B cell (primary cell): ENCODE measurements around the gene JAKMIP2. TPM values are rescaled to one million over a fixed set of nuclear protein-coding genes. Genes with fewer than 3 reads are reported as not detected.

Experiments used
- ATAC-seq: fragments of 200-7000 bp; cut with Tn5 transposase; one replicate; pipeline ENCODE4 v1.10.0; 2021; ENCODE audit warnings: low read depth, mild to moderate bottlenecking, moderate number of reproducible peaks, moderate library complexity
- CTCF ChIA-PET: fragments of 350-600 bp; sonication (Branson Sonifier 250); formaldehyde crosslinking; loops from one replicate; lab custom pipeline; 2021; ENCODE audit warnings: antibody characterized with exemption, inconsistent platforms; lab: Charles Lee
- POLR2A ChIA-PET: fragments of 350-600 bp; sonication (Branson Sonifier 250); formaldehyde crosslinking; loops from one replicate; lab custom pipeline; 2021; ENCODE audit warnings: antibody characterized with exemption; lab: Charles Lee
- DNase-seq: peaks from one replicate; pipeline ENCODE4 v3.0.0; 2013
- H2AFZ ChIP-seq: 2 replicates; pipeline ENCODE4 v1.6.1; 2012; ENCODE audit warnings: mild to moderate bottlenecking, low read depth, low read length; ENCODE audit not compliant: insufficient read depth, poor library complexity, severe bottlenecking
- H3K27ac ChIP-seq, 2 donors: 1 replicate in 1 of 2; 2 replicates in 1 of 2; pipeline ENCODE4 v1.5.1; 2012 to 2013; ENCODE audit warnings: low read length in 2 of 2, mild to moderate bottlenecking in 2 of 2, moderate library complexity in 1 of 2
- H3K27me3 ChIP-seq, 4 experiments: fragments of 200-600 bp in 1 of 4; sonication (generic) in 1 of 4; replicated peaks in 1 of 4; 1 replicate in 2 of 4; 2 replicates in 2 of 4; pipeline versions ENCODE4 v1.6.1 to v1.7.0; 2013 to 2016; ENCODE audit warnings: low read length in 3 of 4, mild to moderate bottlenecking in 2 of 4, mixed read lengths in 1 of 4, moderate library complexity in 1 of 4; ENCODE audit not compliant: insufficient read depth in 4 of 4, control insufficient read depth in 3 of 4; ENCODE audit errors: control extremely low read depth in 1 of 4
- H3K36me3 ChIP-seq, 2 experiments: replicated peaks in 1 of 2; 1 replicate in 1 of 2; 2 replicates in 1 of 2; pipeline versions ENCODE4 v1.6.1 to v1.7.1; 2013; ENCODE audit warnings: low read length in 1 of 2; ENCODE audit not compliant: insufficient read depth in 2 of 2, control insufficient read depth in 1 of 2; ENCODE audit errors: control extremely low read depth in 1 of 2, extremely low read depth in 1 of 2
- H3K4me1 ChIP-seq, 2 donors: fragments of 200-600 bp in 1 of 2; sonication (generic) in 1 of 2; 1 replicate in 1 of 2; 2 replicates in 1 of 2; pipeline versions ENCODE4 v1.5.1 to v1.6.1; 2013 to 2017; ENCODE audit warnings: low read length in 2 of 2; ENCODE audit not compliant: control insufficient read depth in 2 of 2, insufficient read depth in 2 of 2
- H3K4me2 ChIP-seq: replicated peaks from 2 replicates; pipeline ENCODE3; 2012; ENCODE audit warnings: mild to moderate bottlenecking, low read depth, low read length; ENCODE audit not compliant: poor library complexity, severe bottlenecking
- H3K4me3 ChIP-seq, 5 experiments: fragments of 200-600 bp in 1 of 5; sonication (generic) in 1 of 5; 1 replicate in 3 of 5; 2 replicates in 2 of 5; pipeline versions ENCODE4 v1.5.1 to v1.7.0; 2011 to 2016; ENCODE audit warnings: low read length in 4 of 5, mild to moderate bottlenecking in 4 of 5, low read depth in 2 of 5, control low read depth in 1 of 5, moderate library complexity in 1 of 5; ENCODE audit not compliant: insufficient read depth in 1 of 5; ENCODE audit errors: control extremely low read depth in 1 of 5, extremely low read depth in 1 of 5
- H3K79me2 ChIP-seq: fragments of 200-600 bp; sonication (generic); one replicate; pipeline ENCODE4 v1.6.0; 2016; ENCODE audit warnings: low read length; ENCODE audit not compliant: control insufficient read depth, insufficient read depth
- H3K9ac ChIP-seq: fragments of 200-600 bp; sonication (generic); 2 replicates; pipeline ENCODE4 v1.6.1; 2017; ENCODE audit warnings: mild to moderate bottlenecking, low read length, moderate library complexity
- H3K9me3 ChIP-seq, 3 donors: one replicate each; pipeline versions ENCODE4 v1.6.1 to v1.7.1; 2013; ENCODE audit warnings: low read length in 2 of 3; ENCODE audit not compliant: control insufficient read depth in 2 of 3, insufficient read depth in 1 of 3; ENCODE audit errors: control extremely low read depth in 1 of 3
- H4K20me1 ChIP-seq: 2 replicates; pipeline ENCODE4 v1.6.0; 2012; ENCODE audit warnings: mild to moderate bottlenecking, low read length; ENCODE audit not compliant: insufficient read depth, control insufficient read depth, poor library complexity, severe bottlenecking
- H3K27ac Mint-ChIP-seq: one replicate; pipeline ENCODE4 v1.8.0; 2021; ENCODE audit warnings: mixed read lengths
- H3K27me3 Mint-ChIP-seq: one replicate; pipeline ENCODE4 v1.8.0; 2021; ENCODE audit warnings: mixed read lengths
- H3K4me1 Mint-ChIP-seq: one replicate; pipeline ENCODE4 v1.8.0; 2021; ENCODE audit warnings: mixed read lengths
- H3K4me3 Mint-ChIP-seq: one replicate; pipeline ENCODE4 v1.8.0; 2021; ENCODE audit warnings: mixed read lengths
- H3K9me3 Mint-ChIP-seq: one replicate; pipeline ENCODE4 v1.8.0; 2022; ENCODE audit warnings: mixed read lengths; ENCODE audit not compliant: insufficient read depth
- EZH2 ChIP-seq: IDR thresholded peaks from 2 replicates; pipeline ENCODE4 v1.6.1; 2012; ENCODE audit warnings: borderline replicate concordance, low read depth, mild to moderate bottlenecking, moderate library complexity, low read length; ENCODE audit not compliant: insufficient read depth, poor library complexity, severe bottlenecking
- WGBS: methylation state at CpG from one replicate; pipeline ENCODE4 v1.1.5; 2013; ENCODE audit warnings: missing lambda C conversion rate; ENCODE audit not compliant: insufficient coverage; 5-methylcytosine and 5-hydroxymethylcytosine counted together
- intact Hi-C: fragments of 100-400 bp; cut with micrococcal nuclease; formaldehyde crosslinking; loops from one replicate; pipeline ENCODE4 v1.10.0; 2022
- polyA plus RNA-seq: library from polyadenylated mRNA; depleted of rRNA; stranded (reverse); fragments of >200 nt; gene quantifications from 2 replicates; pipeline ENCODE4 v1.2.3, GENCODE V29; 2012
- total RNA-seq, 2 donors: library from RNA; stranded (reverse); fragments of 120-200 nt in 1 of 2; gene quantifications; 1 replicate in 1 of 2; 2 replicates in 1 of 2; pipeline versions ENCODE4 v1.2.3 to v1.2.4, GENCODE V29; 2013 to 2022
- TF ChIP-seq, protein P1 (sequence below): fragments of 200-600 bp; IDR thresholded peaks from one replicate; pipeline ENCODE4 v1.8.0; 2022; ENCODE audit warnings: antibody characterized with exemption, mild to moderate bottlenecking

Gene JAKMIP2
- total and polyA plus RNA-seq, 2 donors (not counting 1 experiment from before 2014, with no cell fraction given) = 0.24 to 4.1 TPM

DNA sequence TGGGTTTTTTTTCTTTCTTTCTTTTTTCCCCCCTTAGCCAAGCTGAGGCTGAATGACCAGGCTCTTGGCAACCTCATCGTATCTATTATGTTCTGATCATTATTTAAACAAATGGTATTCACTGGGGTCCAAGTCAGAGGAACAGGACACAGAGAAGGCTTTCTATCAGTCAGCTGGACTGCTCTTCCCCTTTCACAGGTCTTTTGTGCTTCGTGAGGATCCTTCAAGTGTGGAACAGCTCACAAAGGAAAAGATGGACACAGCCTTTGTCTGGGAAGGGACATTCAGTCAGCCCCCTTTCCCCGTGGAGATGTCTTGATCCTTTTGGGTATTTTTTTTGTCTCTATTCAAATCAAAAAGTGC, 218.4 kb downstream of the JAKMIP2 start:
- H3K4me2 ChIP-seq = no peak overlapping the region
- Mint-ChIP-seq H3K4me3 (no peak overlapping the region), H3K27me3 (peaks cover 3% of the 10 kb centered on the region), H3K9me3 (no peaks in the 10 kb centered on the region), H3K4me1 (no peaks in the 10 kb centered on the region), H3K27ac (no peak overlapping the region)
- no peaks in the 10 kb centered on the region for H3K4me1 ChIP-seq
- ATAC-seq (no peak), DNase-seq (no peak)
- no peaks in the 10 kb centered on the region for H3K27me3 ChIP-seq
- intact Hi-C loops = no loop called here
- ChIA-PET POLR2A (no interaction called here), CTCF (no interaction called here)
- TF ChIP-seq, protein P1, sequence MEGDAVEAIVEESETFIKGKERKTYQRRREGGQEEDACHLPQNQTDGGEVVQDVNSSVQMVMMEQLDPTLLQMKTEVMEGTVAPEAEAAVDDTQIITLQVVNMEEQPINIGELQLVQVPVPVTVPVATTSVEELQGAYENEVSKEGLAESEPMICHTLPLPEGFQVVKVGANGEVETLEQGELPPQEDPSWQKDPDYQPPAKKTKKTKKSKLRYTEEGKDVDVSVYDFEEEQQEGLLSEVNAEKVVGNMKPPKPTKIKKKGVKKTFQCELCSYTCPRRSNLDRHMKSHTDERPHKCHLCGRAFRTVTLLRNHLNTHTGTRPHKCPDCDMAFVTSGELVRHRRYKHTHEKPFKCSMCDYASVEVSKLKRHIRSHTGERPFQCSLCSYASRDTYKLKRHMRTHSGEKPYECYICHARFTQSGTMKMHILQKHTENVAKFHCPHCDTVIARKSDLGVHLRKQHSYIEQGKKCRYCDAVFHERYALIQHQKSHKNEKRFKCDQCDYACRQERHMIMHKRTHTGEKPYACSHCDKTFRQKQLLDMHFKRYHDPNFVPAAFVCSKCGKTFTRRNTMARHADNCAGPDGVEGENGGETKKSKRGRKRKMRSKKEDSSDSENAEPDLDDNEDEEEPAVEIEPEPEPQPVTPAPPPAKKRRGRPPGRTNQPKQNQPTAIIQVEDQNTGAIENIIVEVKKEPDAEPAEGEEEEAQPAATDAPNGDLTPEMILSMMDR = no peak
- no peak for TF ChIP-seq EZH2
- WGBS = 71% methylated on average over 1 of the region's 3 CpGs
- H3K36me3 ChIP-seq = no peaks in the 10 kb centered on the region
- H3K4me3 ChIP-seq = no peak overlapping the region
- H3K27ac ChIP-seq = no peak overlapping the region
- H3K79me2 ChIP-seq = no peaks in the 10 kb centered on the region
- no peaks in the 10 kb centered on the region for H4K20me1 ChIP-seq
- H2AFZ ChIP-seq = no peak overlapping the region
- H3K9me3 ChIP-seq = no peaks in the 10 kb centered on the region
- no peak overlapping the region for H3K9ac ChIP-seq

DNA sequence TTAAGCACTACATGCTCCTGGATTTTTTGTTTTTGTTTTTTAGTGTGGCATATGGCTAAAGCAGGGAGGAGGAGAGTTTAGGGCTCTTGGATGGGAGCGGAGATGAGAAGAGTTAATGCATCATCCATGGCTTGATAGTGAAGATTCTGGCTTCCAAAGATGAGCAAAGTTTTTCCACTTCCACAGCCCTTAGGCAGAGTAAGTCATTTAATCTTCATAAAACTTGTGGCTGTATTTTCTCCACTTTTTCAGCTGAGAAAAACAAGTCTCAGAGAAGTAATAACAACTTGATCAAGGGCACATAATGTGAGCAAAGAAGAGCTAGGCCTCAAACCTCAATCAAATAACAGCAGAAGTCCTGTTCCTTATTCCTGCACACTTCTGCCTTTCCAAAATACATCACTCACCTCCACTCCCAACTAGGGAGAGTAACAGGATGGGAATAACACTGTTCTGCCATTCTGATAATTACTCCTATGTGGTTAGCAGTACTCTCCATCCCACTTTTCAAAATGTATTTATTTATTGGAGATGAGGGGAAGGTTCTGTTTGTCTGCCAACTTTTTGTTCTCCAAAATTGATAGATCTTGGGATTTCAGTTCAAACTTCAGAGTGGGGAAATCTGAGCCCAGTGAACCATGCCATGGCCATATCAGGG, 218.9 kb downstream of the JAKMIP2 start:
- Histone ChIP-seq H4K20me1 (no peaks in the 10 kb centered on the region), H3K9ac (no peak overlapping the region), H2AFZ (no peak overlapping the region), H3K27me3 (no peaks in the 10 kb centered on the region), H3K36me3 (no peaks in the 10 kb centered on the region), H3K79me2 (no peaks in the 10 kb centered on the region), H3K9me3 (no peaks in the 10 kb centered on the region), H3K27ac (no peak overlapping the region), H3K4me2 (no peak overlapping the region), H3K4me3 (no peak overlapping the region), H3K4me1 (no peaks in the 10 kb centered on the region)
- ChIA-PET CTCF (no interaction called here), POLR2A (no interaction called here)
- WGBS = no CpG with 5 or more reads among the region's 1 CpG
- Mint-ChIP-seq H3K4me1 (no peaks in the 10 kb centered on the region), H3K27me3 (peaks cover 3% of the 10 kb centered on the region), H3K4me3 (no peak overlapping the region), H3K27ac (no peak overlapping the region), H3K9me3 (no peaks in the 10 kb centered on the region)
- intact Hi-C loops = no loop called here
- ATAC-seq = no peak
- TF ChIP-seq, protein P1 = no peak
- no peak for TF ChIP-seq EZH2
- no peak for DNase-seq
